GM20431 (cell line): ENCODE results near the gene RBM7.

Experiments used
- in situ Hi-C: fragments of 300-500 bp; cut with MseI, MboI; formaldehyde crosslinking; loops from one replicate; pipeline ENCODE4 v1.15.0; 2020; ENCODE audit warnings: low sequenced_read_pairs; ENCODE audit not compliant: unreplicated experiment

The RBM7 gene, protein sequence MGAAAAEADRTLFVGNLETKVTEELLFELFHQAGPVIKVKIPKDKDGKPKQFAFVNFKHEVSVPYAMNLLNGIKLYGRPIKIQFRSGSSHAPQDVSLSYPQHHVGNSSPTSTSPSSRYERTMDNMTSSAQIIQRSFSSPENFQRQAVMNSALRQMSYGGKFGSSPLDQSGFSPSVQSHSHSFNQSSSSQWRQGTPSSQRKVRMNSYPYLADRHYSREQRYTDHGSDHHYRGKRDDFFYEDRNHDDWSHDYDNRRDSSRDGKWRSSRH

GRCh38 chr11:114400216-114400914 lies at the start of gene RBM7, which contains the start of gene C11orf71:
Gene RBM7, plus strand, starts transcription at chr11:114400666. Its CDS starts 6 bp downstream, at chr11:114400672.
Gene C11orf71, minus strand, starts transcription at chr11:114400511. Its CDS starts 180 bp downstream, at chr11:114400331.
- in situ Hi-C loops: no loop called here

DNA sequence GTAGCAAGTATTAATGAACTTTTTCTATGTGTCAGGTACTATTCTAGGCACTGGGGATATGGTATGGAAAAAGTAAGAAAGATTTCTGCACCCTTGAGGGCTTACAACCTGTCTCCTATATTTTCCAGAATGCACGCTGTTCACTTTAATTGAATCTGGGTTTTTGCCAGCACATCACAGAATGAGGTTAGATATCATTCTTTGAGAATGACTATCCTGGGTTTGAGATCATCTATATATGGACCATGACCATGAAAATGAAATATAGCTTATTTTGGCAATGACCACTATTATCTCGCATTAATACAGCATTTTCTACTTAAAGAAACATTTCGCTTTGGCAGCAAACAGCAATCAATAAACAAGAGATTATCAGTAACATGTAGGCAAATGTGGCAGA lies 47.0 kb upstream of the RBM7 start:
- in situ Hi-C loops: no loop called here

DNA sequence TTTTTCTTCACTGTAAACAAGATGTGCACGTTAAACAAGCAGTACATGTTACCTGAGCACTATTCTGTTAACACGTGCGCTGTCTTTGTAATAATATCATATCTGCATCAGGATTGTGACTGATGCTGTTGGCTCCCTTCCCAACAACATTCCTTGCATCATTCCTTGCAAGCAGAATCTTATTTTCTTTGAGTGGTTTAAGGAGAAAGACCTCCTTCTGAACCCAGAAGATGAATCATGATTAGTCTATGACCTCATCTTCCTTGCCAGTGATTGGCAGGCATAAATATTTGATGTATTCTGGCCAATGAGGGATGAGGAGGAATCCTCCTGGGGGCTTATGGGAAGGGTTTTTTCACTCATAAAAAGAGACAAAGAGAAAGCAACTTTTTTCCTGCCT lies 46.4 kb upstream of the RBM7 start:
- in situ Hi-C loops: no loop called here

GRCh38 chr11:114358716-114359115 lies 41.8 kb upstream of the RBM7 start:
- in situ Hi-C loops: no loop called here

GRCh38 chr11:114359342-114359741 lies 41.1 kb upstream of the RBM7 start:
- in situ Hi-C loops: no loop called here

DNA sequence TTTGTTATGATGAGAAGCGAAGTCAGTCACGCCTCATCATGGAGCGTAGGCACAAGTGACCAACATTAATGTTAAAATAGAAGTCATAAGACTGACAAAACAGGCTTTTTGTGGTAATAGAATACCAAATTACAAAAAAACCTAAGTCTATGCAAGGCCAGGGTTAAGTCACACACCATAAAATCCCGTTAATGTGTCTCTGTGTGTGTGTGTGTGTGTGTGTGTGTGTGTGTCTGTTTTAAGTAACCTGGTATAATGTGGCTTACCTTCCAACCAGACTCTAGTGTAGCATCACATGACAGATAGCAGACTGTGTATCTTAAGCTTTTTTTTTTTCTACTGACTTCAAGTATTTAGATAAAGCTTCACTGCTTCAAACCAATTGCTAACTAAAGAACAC lies 38.1 kb upstream of the RBM7 start:
- in situ Hi-C loops: no loop called here

DNA sequence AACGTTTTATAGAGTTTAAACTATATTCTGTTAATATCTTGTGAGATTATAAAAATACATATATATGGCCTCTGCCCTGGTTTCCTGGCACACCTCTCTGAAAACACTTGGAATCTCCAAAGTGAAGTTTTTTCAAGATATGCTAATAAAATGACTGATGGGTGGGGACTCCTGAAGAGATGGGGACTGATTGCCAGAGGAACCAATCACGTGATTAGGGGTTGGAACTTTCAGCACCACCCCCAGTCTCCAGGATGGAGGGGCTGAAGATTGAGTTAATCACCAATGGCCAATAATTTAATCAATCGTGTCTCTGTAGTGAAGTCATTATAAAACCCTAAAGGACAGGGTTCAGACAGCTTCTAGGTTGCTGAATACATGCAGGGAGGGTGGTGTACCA lies 37.5 kb upstream of the RBM7 start:
- in situ Hi-C loops: no loop called here

GRCh38 chr11:114366331-114367243 lies 33.9 kb upstream of the RBM7 start:
- in situ Hi-C loops: no loop called here

GRCh38 chr11:114367244-114367957 lies 33.1 kb upstream of the RBM7 start:
- in situ Hi-C loops: no loop called here

DNA sequence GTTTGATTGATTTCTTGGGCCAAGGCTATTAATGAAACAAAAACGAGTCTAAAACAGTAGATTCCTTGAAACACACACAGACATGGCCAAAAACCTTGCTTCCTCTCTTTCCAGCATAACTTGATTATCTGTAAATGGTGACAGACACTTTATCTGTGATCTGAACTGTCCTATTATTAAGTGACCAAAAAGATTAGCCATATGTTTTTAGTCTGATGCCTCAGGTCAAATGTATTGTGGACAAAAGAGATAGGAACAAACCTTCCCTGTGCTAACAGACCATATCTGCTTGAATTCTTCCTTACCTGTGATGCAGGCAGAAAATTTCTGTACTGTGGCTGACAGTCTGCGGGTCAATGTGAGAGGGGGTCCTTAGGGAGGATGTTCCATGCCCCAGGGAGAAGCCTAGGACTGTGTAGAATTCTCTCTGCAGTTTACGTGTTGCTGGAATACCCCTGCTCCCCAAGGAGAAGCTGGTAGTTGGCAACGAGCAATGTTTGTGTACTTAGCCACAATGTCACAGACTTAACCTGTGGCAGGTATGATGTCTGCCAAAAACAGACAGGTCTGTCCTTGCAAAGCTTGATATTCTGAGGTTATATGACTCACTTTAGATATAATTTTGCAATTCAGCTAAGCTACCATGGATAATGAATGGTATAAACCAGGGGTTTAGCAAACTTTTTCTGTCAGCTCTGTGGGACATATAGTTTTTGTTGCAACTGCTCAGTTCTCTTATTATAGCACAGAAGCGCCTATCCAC lies 31.4 kb upstream of the RBM7 start:
- in situ Hi-C loops: no loop called here

DNA sequence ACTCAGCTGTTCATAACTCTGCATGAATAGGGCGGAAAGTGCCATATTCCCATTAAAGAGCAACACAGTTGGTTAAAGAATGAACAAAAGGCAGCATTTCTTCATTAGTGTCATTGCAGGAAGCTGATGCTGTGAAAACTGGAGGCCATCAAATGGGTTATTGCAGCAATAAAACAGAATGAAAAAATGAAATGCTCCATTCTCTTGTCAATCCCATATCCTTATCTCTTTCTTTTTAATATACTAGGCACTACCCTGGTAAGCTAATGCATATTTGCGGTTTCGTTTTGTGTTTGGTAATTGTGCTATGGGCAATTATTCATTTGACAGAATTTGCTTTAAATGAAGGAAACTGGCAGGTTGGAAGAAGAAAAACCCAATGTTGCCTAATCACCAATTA lies 25.4 kb upstream of the RBM7 start:
- in situ Hi-C loops: no loop called here

- in situ Hi-C loops: no loop called here
These were observed 22.7 kb upstream of the RBM7 start for GRCh38 chr11:114377612-114378267.

DNA sequence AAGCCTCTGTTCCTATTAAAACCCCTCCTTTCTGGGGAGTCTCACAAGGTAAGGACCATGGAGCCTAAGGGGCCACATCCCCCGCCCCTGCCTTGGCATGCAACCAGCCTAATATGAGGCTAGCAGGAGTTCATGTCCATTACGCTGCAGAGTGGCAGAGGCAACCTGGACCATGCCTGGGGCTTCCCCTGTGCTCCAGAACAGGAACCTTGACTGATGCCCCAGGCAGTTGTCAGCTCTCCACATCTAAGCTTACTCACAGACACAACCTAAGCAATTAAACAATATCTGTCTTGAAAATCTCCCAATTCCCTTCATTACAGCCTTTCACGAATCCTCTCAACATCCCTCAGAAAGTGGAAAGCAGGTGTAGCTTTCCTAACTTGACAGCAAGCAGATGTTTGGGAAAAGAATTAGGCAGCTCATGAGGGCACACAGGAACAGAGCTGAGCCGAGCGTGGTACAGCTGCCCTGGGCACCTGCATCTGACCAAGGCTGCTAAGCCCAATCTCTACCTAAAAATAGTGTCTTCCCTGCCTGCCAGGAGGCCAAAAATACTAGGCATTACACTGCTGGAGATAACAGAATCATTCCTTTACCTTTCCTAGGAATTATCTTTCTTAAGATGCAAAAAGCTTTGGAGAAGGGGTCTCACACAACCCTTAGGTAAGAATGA lies 20.9 kb upstream of the RBM7 start:
- in situ Hi-C loops: no loop called here

DNA sequence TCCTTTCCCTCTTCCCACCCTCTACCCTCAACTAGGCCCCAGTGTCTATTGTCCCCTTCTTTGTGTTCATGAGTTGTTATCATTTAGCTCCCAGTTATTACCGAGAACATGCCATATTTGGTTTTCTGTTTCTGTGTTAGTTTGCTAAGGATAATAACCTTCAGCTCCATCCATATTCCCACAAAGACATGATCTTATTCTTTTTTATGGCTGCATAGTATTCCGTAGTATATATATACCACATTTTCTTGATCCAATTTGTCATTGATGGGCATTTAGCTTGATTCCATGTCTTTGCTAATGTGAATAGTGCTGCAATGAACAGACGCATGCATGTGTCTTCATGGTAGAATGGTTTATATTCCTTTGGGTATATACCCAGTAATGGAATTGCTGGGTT lies 18.0 kb upstream of the RBM7 start:
- in situ Hi-C loops: no loop called here

GRCh38 chr11:114384487-114384886 lies 16.0 kb upstream of the RBM7 start:
- in situ Hi-C loops: no loop called here

DNA sequence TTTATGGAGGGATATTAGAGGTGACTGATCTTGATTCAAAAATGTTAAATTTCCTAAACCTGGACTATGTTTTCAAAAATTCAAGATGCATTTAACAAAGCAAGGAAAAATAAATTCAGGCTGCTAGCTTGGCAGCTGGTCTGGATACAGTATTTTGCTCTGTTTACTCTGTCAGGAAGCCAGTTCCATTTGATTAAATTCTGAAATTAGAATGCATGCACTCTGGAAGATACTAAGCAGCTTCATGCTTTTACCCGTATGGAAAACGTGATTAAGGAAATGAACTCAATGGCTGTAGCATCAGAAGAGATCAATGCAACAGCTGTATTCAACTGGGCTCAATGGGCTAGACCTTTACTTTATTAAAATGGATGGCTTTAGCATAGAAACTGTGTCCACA lies 14.3 kb upstream of the RBM7 start:
- in situ Hi-C loops: no loop called here

DNA sequence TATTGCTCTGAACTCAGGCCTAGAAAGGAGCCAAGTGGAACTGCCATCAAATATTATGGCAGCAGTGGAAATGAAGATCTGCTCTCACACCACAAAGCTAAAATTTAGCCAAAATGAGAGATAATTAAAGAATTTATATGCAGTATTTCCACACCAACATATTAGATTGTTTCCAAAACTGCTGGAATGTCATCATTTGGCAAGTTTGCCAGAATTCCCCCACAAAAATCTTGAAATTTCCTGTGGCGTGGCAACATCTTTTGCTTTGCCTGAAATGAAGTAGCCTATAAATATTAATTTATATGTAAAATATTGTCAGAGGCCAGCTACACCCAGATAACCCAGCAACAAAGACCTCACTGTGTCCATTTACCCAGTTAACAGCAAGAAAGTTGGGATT lies 13.9 kb upstream of the RBM7 start:
- in situ Hi-C loops: no loop called here
